SU-DHL-6 (cell line): ENCODE measurements around the gene PPP1CB.

Source experiments
- H2AFZ ChIP-seq: fragments of 200-600 bp; sonication (generic); 2 replicates; pipeline ENCODE4 v1.6.1; 2014; ENCODE audit warnings: low read depth, mild to moderate bottlenecking, moderate library complexity, mixed read lengths, antibody characterized with exemption, low read length; ENCODE audit not compliant: severe bottlenecking
- H3F3A ChIP-seq: fragments of 200-600 bp; shearing (Covaris generic); 2 replicates; pipeline ENCODE4 v1.6.0; 2016; ENCODE audit warnings: antibody characterized with exemption, mild to moderate bottlenecking; ENCODE audit not compliant: insufficient read depth
- H3K27ac ChIP-seq: fragments of 200-600 bp; sonication (generic); 2 replicates; pipeline ENCODE4 v1.5.1; 2016; ENCODE audit warnings: low read depth, mild to moderate bottlenecking, low read length, moderate library complexity, mixed read lengths
- H3K27me3 ChIP-seq: fragments of 200-600 bp; sonication (generic), shearing (Covaris generic); 2 replicates; pipeline ENCODE4 v1.6.0; 2014; ENCODE audit warnings: mild to moderate bottlenecking, low read length
- H3K36me3 ChIP-seq: fragments of 200-600 bp; sonication (generic); 2 replicates; pipeline ENCODE4 v1.6.1; 2014; ENCODE audit warnings: mild to moderate bottlenecking, low read length, mixed read lengths
- H3K4me2 ChIP-seq: fragments of 300-600, 200-600 bp; shearing (Covaris generic), sonication (generic); 2 replicates; pipeline ENCODE4 v1.6.0; 2014; ENCODE audit warnings: low read length, low read depth, mild to moderate bottlenecking; ENCODE audit not compliant: poor library complexity, severe bottlenecking
- H3K4me3 ChIP-seq: fragments of 200-600 bp; sonication (generic); 2 replicates; pipeline ENCODE4 v1.5.1; 2014; ENCODE audit warnings: antibody characterized with exemption, low read length, mild to moderate bottlenecking, mixed read lengths; ENCODE audit not compliant: insufficient read depth, poor library complexity, severe bottlenecking
- H3K79me2 ChIP-seq: fragments of 200-600 bp; sonication (generic); 2 replicates; pipeline ENCODE4 v1.6.1; 2014; ENCODE audit warnings: mild to moderate bottlenecking, low read length, moderate library complexity; ENCODE audit not compliant: insufficient read depth
- H3K9ac ChIP-seq: fragments of 200-600 bp; sonication (generic); 2 replicates; pipeline ENCODE4 v1.7.0; 2014; ENCODE audit warnings: mild to moderate bottlenecking, low read length
- H3K9me2 ChIP-seq: fragments of 200-600 bp; sonication (generic); replicated peaks from 2 replicates; pipeline ENCODE4 v1.6.1; 2014; ENCODE audit warnings: low read length; ENCODE audit not compliant: insufficient read depth
- H3K9me3 ChIP-seq: fragments of 200-600 bp; sonication (generic); 2 replicates; pipeline ENCODE4 v1.6.1; 2014; ENCODE audit warnings: low read length, mixed read lengths; ENCODE audit not compliant: insufficient read depth
- H4K20me1 ChIP-seq: fragments of 200-600 bp; sonication (generic); 2 replicates; pipeline ENCODE4 v1.6.1; 2014; ENCODE audit warnings: low read depth, mild to moderate bottlenecking, antibody characterized with exemption, low read length, moderate library complexity, mixed read lengths
- EZH2phosphoT487 ChIP-seq: fragments of 200-600 bp; sonication (generic), shearing (Covaris generic); conservative IDR thresholded peaks from 2 replicates; pipeline ENCODE4 v1.6.1; 2018; ENCODE audit warnings: mild to moderate bottlenecking, antibody characterized with exemption, low read length, moderate library complexity, mixed read lengths
- TF ChIP-seq, protein P1 (sequence below): fragments of 200-600 bp; sonication (generic); IDR thresholded peaks from one replicate; pipeline ENCODE4 v1.5.1; 2017; ENCODE audit warnings: antibody characterized with exemption, mild to moderate bottlenecking, low read length, moderate library complexity; ENCODE audit not compliant: insufficient read depth, poor library complexity, severe bottlenecking

Gene PPP1CB

DNA sequence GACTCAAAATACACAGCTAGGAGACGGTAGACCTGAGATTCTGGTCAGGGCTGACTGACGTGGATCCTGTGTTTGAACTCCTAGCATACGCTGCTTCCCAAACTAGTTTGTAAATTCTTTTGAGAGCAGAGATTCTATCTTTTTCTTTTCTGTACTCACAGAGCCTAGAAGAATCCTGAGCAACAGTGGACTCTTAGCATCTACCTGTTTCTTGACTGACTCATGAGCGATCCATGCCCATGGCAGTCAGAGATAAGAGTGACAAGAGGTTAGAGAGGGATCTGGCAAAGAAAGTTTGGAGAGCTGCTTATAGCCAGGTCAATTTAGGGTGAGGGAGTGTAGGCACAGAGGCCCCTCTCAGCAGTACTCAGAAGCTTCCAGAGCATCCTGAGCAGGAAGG lies 41.1 kb upstream of the PPP1CB start:
- Histone ChIP-seq H3K9ac (no peak overlapping the region), H3K9me3 (no peaks in the 10 kb centered on the region), H3F3A (no peaks in the 10 kb centered on the region), H3K4me2 (no peak overlapping the region), H3K79me2 (no peaks in the 10 kb centered on the region), H3K27me3 (no peaks in the 10 kb centered on the region), H4K20me1 (no peaks in the 10 kb centered on the region), H3K4me3 (no peak overlapping the region), H2AFZ (no peak overlapping the region), H3K27ac (no peak overlapping the region), H3K9me2 (no peaks in the 10 kb centered on the region), H3K36me3 (no peaks in the 10 kb centered on the region)
- TF ChIP-seq EZH2phosphoT487: no peak
- TF ChIP-seq, protein P1, sequence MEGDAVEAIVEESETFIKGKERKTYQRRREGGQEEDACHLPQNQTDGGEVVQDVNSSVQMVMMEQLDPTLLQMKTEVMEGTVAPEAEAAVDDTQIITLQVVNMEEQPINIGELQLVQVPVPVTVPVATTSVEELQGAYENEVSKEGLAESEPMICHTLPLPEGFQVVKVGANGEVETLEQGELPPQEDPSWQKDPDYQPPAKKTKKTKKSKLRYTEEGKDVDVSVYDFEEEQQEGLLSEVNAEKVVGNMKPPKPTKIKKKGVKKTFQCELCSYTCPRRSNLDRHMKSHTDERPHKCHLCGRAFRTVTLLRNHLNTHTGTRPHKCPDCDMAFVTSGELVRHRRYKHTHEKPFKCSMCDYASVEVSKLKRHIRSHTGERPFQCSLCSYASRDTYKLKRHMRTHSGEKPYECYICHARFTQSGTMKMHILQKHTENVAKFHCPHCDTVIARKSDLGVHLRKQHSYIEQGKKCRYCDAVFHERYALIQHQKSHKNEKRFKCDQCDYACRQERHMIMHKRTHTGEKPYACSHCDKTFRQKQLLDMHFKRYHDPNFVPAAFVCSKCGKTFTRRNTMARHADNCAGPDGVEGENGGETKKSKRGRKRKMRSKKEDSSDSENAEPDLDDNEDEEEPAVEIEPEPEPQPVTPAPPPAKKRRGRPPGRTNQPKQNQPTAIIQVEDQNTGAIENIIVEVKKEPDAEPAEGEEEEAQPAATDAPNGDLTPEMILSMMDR: no peak

DNA sequence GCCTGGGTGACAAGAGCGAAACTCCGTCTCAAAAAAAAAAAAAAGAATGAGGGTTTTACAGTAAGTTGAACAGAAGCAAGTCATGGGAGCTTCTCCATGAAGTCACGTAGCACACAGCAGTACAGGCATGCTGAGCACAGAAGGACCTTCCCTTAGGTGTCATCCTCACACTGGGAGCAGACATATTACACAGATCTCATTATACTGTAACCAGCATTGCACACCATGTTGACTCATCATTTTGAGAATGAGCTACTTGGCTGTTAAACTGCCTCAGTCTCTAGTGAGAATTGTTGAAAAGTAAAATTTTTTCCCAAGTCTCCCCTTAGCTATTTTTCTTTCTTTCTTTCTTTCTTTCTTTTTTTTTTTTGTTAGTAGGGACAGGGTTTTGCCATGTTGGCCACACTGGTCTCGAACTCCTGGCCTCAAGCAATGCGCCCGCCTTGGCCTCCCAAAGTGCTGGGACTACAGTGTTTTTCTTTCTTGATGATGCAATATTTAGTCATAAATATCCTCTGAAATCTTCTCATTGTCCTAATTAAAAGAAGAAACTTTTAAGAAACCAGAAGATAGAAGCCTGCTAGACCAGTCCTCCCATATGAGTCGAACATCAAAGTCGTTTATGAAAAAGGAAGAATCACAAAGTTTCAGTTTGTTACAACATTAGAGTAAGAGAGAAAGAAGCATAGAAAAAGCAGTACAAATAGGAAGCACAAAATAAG lies 37.9 kb upstream of the PPP1CB start:
- Histone ChIP-seq H2AFZ (no peak overlapping the region), H3K4me3 (no peak overlapping the region), H3K9me3 (no peaks in the 10 kb centered on the region), H3K27ac (no peak overlapping the region), H3K27me3 (no peaks in the 10 kb centered on the region), H4K20me1 (no peaks in the 10 kb centered on the region), H3F3A (no peaks in the 10 kb centered on the region), H3K79me2 (no peaks in the 10 kb centered on the region), H3K9me2 (no peaks in the 10 kb centered on the region), H3K4me2 (no peak overlapping the region), H3K9ac (no peak overlapping the region), H3K36me3 (no peaks in the 10 kb centered on the region)
- TF ChIP-seq, protein P1: no peak
- TF ChIP-seq EZH2phosphoT487: no peak

DNA sequence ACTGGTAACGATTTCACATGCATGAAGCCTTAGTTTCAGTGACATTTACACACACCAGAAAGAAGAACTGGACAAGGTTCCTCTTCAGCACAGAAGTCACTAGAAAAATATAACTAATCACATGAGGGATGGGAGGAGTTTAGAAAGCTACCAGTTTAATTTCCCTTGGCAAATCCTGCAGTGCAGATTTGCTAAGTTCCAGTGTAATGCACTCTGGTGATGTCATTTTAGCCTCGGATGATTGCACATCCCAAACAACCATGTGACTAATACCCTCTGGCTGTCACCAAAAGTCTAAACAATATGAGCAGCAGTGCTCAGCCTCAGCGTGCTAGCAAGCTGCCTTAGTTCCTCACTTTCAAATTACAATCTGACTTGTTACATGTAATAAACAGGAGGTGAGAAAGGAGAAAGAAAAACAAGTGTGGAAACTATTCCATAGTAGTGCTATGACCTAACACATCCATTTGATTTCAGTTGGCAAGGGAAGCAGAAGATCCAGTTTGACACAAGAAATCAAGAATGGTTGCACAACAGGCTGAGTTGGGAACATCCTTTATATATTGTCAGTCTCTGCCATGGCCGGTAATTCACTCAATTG lies 35.3 kb upstream of the PPP1CB start:
- no peak overlapping the region for H2AFZ ChIP-seq
- no peak for TF ChIP-seq EZH2phosphoT487
- TF ChIP-seq, protein P1: no peak
- no peak overlapping the region for H3K4me3 ChIP-seq
- no peaks in the 10 kb centered on the region for H3K9me2 ChIP-seq
- no peaks in the 10 kb centered on the region for H4K20me1 ChIP-seq
- H3K4me2 ChIP-seq: no peak overlapping the region
- no peaks in the 10 kb centered on the region for H3K36me3 ChIP-seq
- H3K27ac ChIP-seq: no peak overlapping the region
- no peak overlapping the region for H3K9ac ChIP-seq
- no peaks in the 10 kb centered on the region for H3K79me2 ChIP-seq
- no peaks in the 10 kb centered on the region for H3F3A ChIP-seq
- H3K27me3 ChIP-seq: no peaks in the 10 kb centered on the region
- H3K9me3 ChIP-seq: no peaks in the 10 kb centered on the region
